GM12878 (cell line): ENCODE measurements around the gene CDH4. TPM values are rescaled to one million over a fixed set of nuclear protein-coding genes. Genes with fewer than 3 reads are reported as not detected.

Source experiments
- ATAC-seq: fragments of 200-7000 bp; cut with Tn5 transposase; 3 replicates; pipeline ENCODE4 v1.9.1; 2020; ENCODE audit warnings: mild to moderate bottlenecking, moderate library complexity
- BruUV-seq: library from RNA; stranded (reverse); fragments of 400-500 nt; replicated peaks from 2 replicates; lab custom pipeline; 2021; lab: Mats Ljungman, UMichigan
- CTCF ChIA-PET: fragments of 300-600 bp; sonication (Branson Sonifier 250); formaldehyde crosslinking; extraction: SDS; loops from one replicate; lab custom pipeline; 2021; ENCODE audit warnings: inconsistent platforms; lab: Yijun Ruan, JAX
- POLR2A ChIA-PET: fragments of 350-600 bp; formaldehyde crosslinking; extraction: SDS; loops from one replicate; lab custom pipeline; 2021; ENCODE audit warnings: inconsistent platforms; lab: Charles Lee
- RAD21 ChIA-PET: fragments of 300-600 bp; sonication (Branson Sonifier 250); formaldehyde crosslinking; loops from one replicate; lab custom pipeline; 2023; ENCODE audit warnings: antibody characterized with exemption; ENCODE audit not compliant: unreplicated experiment; lab: Charles Lee
- SMC1A ChIA-PET: fragments of 300-600 bp; sonication (Branson Sonifier 250); formaldehyde crosslinking; loops from one replicate; lab custom pipeline; 2023; ENCODE audit not compliant: unreplicated experiment, uncharacterized antibody; lab: Charles Lee
- DNase-seq: peaks from one replicate; pipeline ENCODE4 v3.0.0-alpha.2; 2011; ENCODE audit warnings: low read depth, low spot score
- FAIRE-seq: peaks from 3 replicates; lab custom pipeline; 2011; peaks lifted over from hg19 to GRCh38; lab: Jason Lieb, UNC
- H2AFZ ChIP-seq: 2 replicates; pipeline ENCODE4 v1.6.0; 2011; ENCODE audit warnings: low read depth, low read length, control low read depth; ENCODE audit not compliant: control insufficient read depth
- H3K27ac ChIP-seq: 2 replicates; pipeline ENCODE4 v1.5.1; 2011; ENCODE audit warnings: control low read depth; ENCODE audit not compliant: control insufficient read depth, insufficient read depth
- H3K27me3 ChIP-seq, 2 experiments: replicated peaks in 1 of 2; 2 replicates each; pipeline versions ENCODE4 v1.6.0 to v1.6.1; 2011; ENCODE audit warnings: low read length in 1 of 2; ENCODE audit not compliant: control insufficient read depth in 2 of 2, insufficient read depth in 2 of 2
- H3K36me3 ChIP-seq, 2 experiments: 2 replicates each; pipeline ENCODE4 v1.5.1; 2011; ENCODE audit warnings: low read length in 1 of 2; ENCODE audit not compliant: control insufficient read depth in 2 of 2, insufficient read depth in 2 of 2
- H3K4me1 ChIP-seq: 2 replicates; pipeline ENCODE4 v1.6.1; 2011; ENCODE audit warnings: mild to moderate bottlenecking, low read length, moderate library complexity, mixed read lengths; ENCODE audit not compliant: control insufficient read depth, insufficient read depth
- H3K4me2 ChIP-seq: 2 replicates; pipeline ENCODE4 v1.6.0; 2011; ENCODE audit warnings: control low read depth; ENCODE audit not compliant: control insufficient read depth, insufficient read depth
- H3K4me3 ChIP-seq: fragments of 200-600 bp; sonication (generic); 2 replicates; pipeline ENCODE4 v1.5.1; 2016
- H3K79me2 ChIP-seq: 2 replicates; pipeline ENCODE4 v1.6.0; 2011; ENCODE audit warnings: low read length; ENCODE audit not compliant: control insufficient read depth, insufficient read depth
- H3K9ac ChIP-seq: 2 replicates; pipeline ENCODE4 v1.8.0; 2011; ENCODE audit warnings: low read length, control low read depth, mixed read lengths; ENCODE audit not compliant: control insufficient read depth, insufficient read depth
- H3K9me3 ChIP-seq: replicated peaks from 3 replicates; pipeline ENCODE4 v1.5.1; 2011; ENCODE audit warnings: mild to moderate bottlenecking, low read length; ENCODE audit not compliant: control insufficient read depth, insufficient read depth
- H4K20me1 ChIP-seq: 2 replicates; pipeline ENCODE4 v1.6.0; 2011; ENCODE audit not compliant: control insufficient read depth, insufficient read depth
- CBX3 ChIP-seq: fragments of 200-600 bp; sonication (generic); IDR thresholded peaks from 2 replicates; pipeline ENCODE4 v1.6.1; 2016; ENCODE audit warnings: low read depth, borderline replicate concordance
- EED ChIP-seq: sonication (generic); IDR thresholded peaks from 2 replicates; pipeline ENCODE4 v1.6.1; 2016; ENCODE audit warnings: antibody characterized with exemption, low read depth
- ESRRA ChIP-seq: IDR thresholded peaks from 2 replicates; pipeline ENCODE4 v1.6.1; 2012; ENCODE audit warnings: mild to moderate bottlenecking, low read length, improper control_type of control experiment
- HDAC6 ChIP-seq: fragments of 200-600 bp; sonication (generic); IDR thresholded peaks from one replicate; pipeline ENCODE4 v1.8.0; 2017; ENCODE audit warnings: antibody characterized with exemption; ENCODE audit not compliant: unreplicated experiment
- NBN ChIP-seq: fragments of 450-650 bp; IDR thresholded peaks from 2 replicates; pipeline ENCODE4 v1.6.1; 2016
- RB1 ChIP-seq: fragments of 450-650 bp; formaldehyde crosslinking; IDR thresholded peaks from 2 replicates; pipeline ENCODE4 v1.6.1; 2017; ENCODE audit warnings: mild to moderate bottlenecking, borderline replicate concordance
- SMAD5 ChIP-seq: IDR thresholded peaks from 2 replicates; pipeline ENCODE4 v1.6.1; 2016; ENCODE audit warnings: antibody characterized with exemption, low read depth
- TARDBP ChIP-seq: IDR thresholded peaks from 2 replicates; pipeline ENCODE4 v1.6.1; 2016; ENCODE audit warnings: borderline replicate concordance
- ZNF24 ChIP-seq: fragments of 450-650 bp; IDR thresholded peaks from 2 replicates; pipeline ENCODE4 v1.6.1; 2017; ENCODE audit warnings: antibody characterized with exemption, mild to moderate bottlenecking
- WGBS: methylation state at CpG from one replicate; pipeline ENCODE4 v1.1.6; 2016; ENCODE audit warnings: low lambda C conversion rate; ENCODE audit not compliant: insufficient replicate concordance, insufficient coverage; ENCODE audit errors: missing lambda C conversion rate; 5-methylcytosine and 5-hydroxymethylcytosine counted together
- in situ Hi-C: fragments of 300-500 bp; cut with MboI; formaldehyde crosslinking; loops from 9 replicates; pipeline ENCODE4 v1.14.3; 2018; ENCODE audit warnings: mixed read lengths
- intact Hi-C: fragments of 100-400 bp; cut with micrococcal nuclease; formaldehyde crosslinking; loops from one replicate; pipeline ENCODE4 v1.14.2; 2022; ENCODE audit not compliant: unreplicated experiment
- polyA plus RNA-seq, 11 experiments: library from polyadenylated mRNA; depleted of rRNA in 4 of 11; unstranded in 6 of 11; stranded (reverse) in 5 of 11; fragments of >200 nt; fragmentation: Nextera tagmentation in 4 of 11; fragmentation: Illumina TruSeq in 1 of 11; extraction: Ambion mirVana in 4 of 11; extraction: Trizol in 1 of 11; gene quantifications; 1 replicate in 1 of 11; 2 replicates in 10 of 11; pipeline versions ENCODE4 v1.2.1 to v1.2.3, GENCODE V29; 2011 to 2016; ENCODE audit warnings: inconsistent platforms in 2 of 11, missing spikeins in 2 of 11, low read depth in 1 of 11
- total RNA-seq, 4 experiments: library from RNA; depleted of rRNA in 3 of 4; stranded (reverse); fragments of >200 nt in 3 of 4; fragmentation: Illumina TruSeq in 1 of 4; extraction: Trizol in 1 of 4; gene quantifications; 2 replicates each; pipeline versions ENCODE4 v1.2.1 to v1.2.3, GENCODE V29; 2013 to 2021
- TF ChIP-seq, protein P1 (sequence below): IDR thresholded peaks from 2 replicates; pipeline ENCODE4 v1.6.1; 2011; ENCODE audit warnings: borderline replicate concordance, low read depth, mild to moderate bottlenecking, moderate library complexity, low read length; ENCODE audit not compliant: insufficient read depth, poor library complexity, severe bottlenecking
- TF ChIP-seq, protein P2 (sequence below): fragments of 450-650 bp; formaldehyde crosslinking; IDR thresholded peaks from 2 replicates; pipeline ENCODE4 v1.4.0; 2022; ENCODE audit warnings: mild to moderate bottlenecking, moderate library complexity

Gene CDH4
- total and polyA plus RNA-seq, 10 of the 15 experiments (the other 5 are each of a cell fraction or from before 2014, with no cell fraction given), result not detected

DNA sequence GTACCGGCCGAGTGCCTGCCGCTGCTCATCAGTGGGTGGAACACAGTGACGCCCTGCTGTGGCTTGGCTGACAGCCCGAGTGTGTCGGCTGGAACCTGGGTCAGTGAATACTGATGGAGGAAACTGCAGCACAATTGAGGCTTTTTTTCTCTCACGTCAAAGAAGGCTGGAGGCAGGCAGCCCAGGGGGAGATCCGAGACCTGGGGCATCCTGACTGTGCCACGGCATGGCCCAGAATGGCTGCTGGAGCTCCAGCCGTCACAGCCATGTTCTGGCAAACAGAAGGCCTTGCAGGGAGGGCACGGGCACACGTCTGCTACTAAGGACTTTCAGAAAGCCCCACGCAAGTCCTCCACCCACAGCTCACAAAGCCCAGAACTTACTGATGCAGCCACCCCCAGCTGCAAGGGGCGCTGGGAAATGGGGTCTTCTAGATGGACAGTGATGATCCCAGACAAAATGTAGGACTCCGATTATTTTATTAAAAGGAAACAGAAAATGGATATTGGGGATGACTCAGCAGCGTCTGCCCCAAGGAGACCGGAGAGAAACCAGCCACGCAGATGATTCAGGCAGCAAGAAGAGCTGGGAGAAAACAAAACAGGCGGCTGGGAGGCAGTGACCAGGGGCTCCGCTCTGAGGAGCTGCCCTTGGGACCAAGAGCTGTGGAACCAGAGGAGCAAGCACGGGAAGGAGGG lies 673.6 kb downstream of the CDH4 start:
- FAIRE-seq, result no peak
- BruUV-seq, result no TSS peak
- Histone ChIP-seq H3K4me3 (no peak overlapping the region), H3K4me2 (no peak overlapping the region), H4K20me1 (no peaks in the 10 kb centered on the region), H3K9me3 (no peaks in the 10 kb centered on the region; the same call in 2 of the 3 replicates), H3K27ac (no peak overlapping the region), H3K27me3 (no peaks in the 10 kb centered on the region; a peak in 1 of 4 replicates), H3K36me3 (no peaks in the 10 kb centered on the region), H2AFZ (no peak overlapping the region), H3K9ac (no peak overlapping the region), H3K79me2 (no peaks in the 10 kb centered on the region), H3K4me1 (no peaks in the 10 kb centered on the region)
- intact Hi-C loops (no loop called here), in situ Hi-C loops (no loop called here)
- 51% methylated on average over 21 of the region's 21 CpGs for WGBS
- ATAC-seq, result no peak
- TF ChIP-seq ZNF24 (no peak), SMAD5 (no peak), ESRRA (no peak), EED (no peak)
- TF ChIP-seq, protein P1, sequence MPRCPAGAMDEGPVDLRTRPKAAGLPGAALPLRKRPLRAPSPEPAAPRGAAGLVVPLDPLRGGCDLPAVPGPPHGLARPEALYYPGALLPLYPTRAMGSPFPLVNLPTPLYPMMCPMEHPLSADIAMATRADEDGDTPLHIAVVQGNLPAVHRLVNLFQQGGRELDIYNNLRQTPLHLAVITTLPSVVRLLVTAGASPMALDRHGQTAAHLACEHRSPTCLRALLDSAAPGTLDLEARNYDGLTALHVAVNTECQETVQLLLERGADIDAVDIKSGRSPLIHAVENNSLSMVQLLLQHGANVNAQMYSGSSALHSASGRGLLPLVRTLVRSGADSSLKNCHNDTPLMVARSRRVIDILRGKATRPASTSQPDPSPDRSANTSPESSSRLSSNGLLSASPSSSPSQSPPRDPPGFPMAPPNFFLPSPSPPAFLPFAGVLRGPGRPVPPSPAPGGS, result no peak
- DNase-seq, result no peak
- POLR2A ChIA-PET, result no interaction called here
- RAD21 ChIA-PET, result no interaction called here
- CTCF ChIA-PET, result no interaction called here
- SMC1A ChIA-PET, result no interaction called here

DNA sequence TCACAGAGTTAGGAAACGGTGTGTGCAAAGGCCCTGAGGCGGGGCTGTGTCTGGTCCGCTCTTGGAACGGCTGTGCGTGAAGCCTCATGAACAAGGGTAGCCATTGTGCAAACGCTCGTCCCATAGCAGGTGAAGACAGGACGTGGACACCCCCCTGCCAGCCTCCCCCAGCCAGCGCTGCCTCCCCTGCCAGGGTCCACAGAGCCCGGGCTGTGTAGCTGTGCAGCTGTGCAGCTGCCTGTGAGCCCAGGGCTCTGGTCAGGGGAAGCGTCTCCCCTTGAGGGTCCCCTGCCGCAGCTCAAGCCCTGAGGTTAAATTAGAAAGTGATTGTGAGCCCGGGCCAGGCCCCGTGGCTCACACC lies 674.2 kb downstream of the CDH4 start:
- Histone ChIP-seq H3K4me2 (no peak overlapping the region), H3K9ac (no peak overlapping the region), H2AFZ (no peak overlapping the region), H3K79me2 (no peaks in the 10 kb centered on the region), H4K20me1 (no peaks in the 10 kb centered on the region), H3K9me3 (no peaks in the 10 kb centered on the region; the same call in 2 of the 3 replicates), H3K27me3 (no peaks in the 10 kb centered on the region), H3K36me3 (no peaks in the 10 kb centered on the region), H3K4me3 (no peak overlapping the region), H3K4me1 (no peaks in the 10 kb centered on the region), H3K27ac (no peak overlapping the region)
- 53% methylated on average over 14 of the region's 14 CpGs for WGBS
- FAIRE-seq (no peak), DNase-seq (no peak), ATAC-seq (no peak)
- in situ Hi-C loops (no loop called here), intact Hi-C loops (no loop called here)
- BruUV-seq, result no TSS peak
- POLR2A ChIA-PET, result no interaction called here
- RAD21 ChIA-PET, result no interaction called here
- SMC1A ChIA-PET, result no interaction called here
- CTCF ChIA-PET, result no interaction called here
- TF ChIP-seq NBN (no peak), RB1 (no peak), CBX3 (no peak), HDAC6 (no peak), TARDBP (no peak)
- TF ChIP-seq, protein P2, sequence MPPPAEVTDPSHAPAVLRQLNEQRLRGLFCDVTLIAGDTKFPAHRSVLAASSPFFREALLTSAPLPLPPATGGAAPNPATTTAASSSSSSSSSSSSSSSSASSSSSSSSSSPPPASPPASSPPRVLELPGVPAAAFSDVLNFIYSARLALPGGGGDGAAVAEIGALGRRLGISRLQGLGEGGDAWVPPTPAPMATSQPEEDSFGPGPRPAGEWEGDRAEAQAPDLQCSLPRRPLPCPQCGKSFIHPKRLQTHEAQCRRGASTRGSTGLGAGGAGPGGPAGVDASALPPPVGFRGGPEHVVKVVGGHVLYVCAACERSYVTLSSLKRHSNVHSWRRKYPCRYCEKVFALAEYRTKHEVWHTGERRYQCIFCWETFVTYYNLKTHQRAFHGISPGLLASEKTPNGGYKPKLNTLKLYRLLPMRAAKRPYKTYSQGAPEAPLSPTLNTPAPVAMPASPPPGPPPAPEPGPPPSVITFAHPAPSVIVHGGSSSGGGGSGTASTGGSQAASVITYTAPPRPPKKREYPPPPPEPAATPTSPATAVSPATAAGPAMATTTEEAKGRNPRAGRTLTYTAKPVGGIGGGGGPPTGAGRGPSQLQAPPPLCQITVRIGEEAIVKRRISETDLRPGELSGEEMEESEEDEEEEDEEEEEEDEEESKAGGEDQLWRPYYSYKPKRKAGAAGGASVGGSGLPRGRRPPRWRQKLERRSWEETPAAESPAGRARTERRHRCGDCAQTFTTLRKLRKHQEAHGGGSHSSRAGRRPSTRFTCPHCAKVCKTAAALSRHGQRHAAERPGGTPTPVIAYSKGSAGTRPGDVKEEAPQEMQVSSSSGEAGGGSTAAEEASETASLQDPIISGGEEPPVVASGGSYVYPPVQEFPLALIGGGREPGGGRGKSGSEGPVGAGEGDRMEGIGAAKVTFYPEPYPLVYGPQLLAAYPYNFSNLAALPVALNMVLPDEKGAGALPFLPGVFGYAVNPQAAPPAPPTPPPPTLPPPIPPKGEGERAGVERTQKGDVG (CRISPR knock-in tag), result no peak
- TF ChIP-seq, protein P1, result no peak
